Measurements from ENCODE around the gene WAS. TPM values are rescaled to one million over a fixed set of nuclear protein-coding genes. Genes with fewer than 3 reads are reported as not detected.
"Not testable (repeated sequence)": the region's sequence is repeated elsewhere in the genome, so short reads cannot be mapped to it uniquely, and the experiment has no call there.

WAS gene
- total RNA-seq, 4 donors from 2014 or later, result 1.4 to 4.8 (median 3.3) TPM

DNA sequence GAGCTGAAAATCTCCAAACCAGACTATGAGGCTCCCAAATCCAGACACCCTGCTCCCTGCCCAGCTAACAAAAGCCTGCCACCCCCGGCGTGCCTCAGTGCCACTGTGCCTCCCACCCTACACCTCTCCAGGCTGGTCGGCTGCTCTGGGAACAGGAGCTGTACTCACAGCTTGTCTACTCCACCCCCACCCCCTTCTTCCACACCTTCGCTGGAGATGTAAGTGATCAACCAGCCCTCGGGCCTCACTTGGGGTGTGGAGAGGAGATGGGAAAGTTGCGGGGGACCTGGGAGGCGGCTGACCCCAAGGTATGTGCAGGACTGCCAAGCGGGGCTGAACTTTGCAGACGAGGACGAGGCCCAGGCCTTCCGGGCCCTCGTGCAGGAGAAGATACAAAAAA lies 1.8 kb downstream of the WAS start:
- TF ChIP-seq POLR2A (IDR thresholded peaks at IDR 0.05), result no peak
- TF ChIP-seq, protein P1, sequence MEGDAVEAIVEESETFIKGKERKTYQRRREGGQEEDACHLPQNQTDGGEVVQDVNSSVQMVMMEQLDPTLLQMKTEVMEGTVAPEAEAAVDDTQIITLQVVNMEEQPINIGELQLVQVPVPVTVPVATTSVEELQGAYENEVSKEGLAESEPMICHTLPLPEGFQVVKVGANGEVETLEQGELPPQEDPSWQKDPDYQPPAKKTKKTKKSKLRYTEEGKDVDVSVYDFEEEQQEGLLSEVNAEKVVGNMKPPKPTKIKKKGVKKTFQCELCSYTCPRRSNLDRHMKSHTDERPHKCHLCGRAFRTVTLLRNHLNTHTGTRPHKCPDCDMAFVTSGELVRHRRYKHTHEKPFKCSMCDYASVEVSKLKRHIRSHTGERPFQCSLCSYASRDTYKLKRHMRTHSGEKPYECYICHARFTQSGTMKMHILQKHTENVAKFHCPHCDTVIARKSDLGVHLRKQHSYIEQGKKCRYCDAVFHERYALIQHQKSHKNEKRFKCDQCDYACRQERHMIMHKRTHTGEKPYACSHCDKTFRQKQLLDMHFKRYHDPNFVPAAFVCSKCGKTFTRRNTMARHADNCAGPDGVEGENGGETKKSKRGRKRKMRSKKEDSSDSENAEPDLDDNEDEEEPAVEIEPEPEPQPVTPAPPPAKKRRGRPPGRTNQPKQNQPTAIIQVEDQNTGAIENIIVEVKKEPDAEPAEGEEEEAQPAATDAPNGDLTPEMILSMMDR (IDR thresholded peaks at IDR 0.05), result no peak
- H3K36me3 ChIP-seq, result no peaks in the 10 kb centered on the region
- intact Hi-C loops (cut with DNase I), result no loop called here
- H3K27ac ChIP-seq, result no peak overlapping the region
- peaks cover 3% of the 10 kb centered on the region for H3K27me3 ChIP-seq
- WGBS, 2 donors, result 71 to 75% methylated on average over 8 to 11 of the region's 12 CpGs
- DNase-seq, result no peak
- no peaks in the 10 kb centered on the region for H3K4me1 ChIP-seq
- no peaks in the 10 kb centered on the region for H3K9me3 ChIP-seq
- no peak overlapping the region for H3K4me3 ChIP-seq (replicated peaks in 1 of 3)

DNA sequence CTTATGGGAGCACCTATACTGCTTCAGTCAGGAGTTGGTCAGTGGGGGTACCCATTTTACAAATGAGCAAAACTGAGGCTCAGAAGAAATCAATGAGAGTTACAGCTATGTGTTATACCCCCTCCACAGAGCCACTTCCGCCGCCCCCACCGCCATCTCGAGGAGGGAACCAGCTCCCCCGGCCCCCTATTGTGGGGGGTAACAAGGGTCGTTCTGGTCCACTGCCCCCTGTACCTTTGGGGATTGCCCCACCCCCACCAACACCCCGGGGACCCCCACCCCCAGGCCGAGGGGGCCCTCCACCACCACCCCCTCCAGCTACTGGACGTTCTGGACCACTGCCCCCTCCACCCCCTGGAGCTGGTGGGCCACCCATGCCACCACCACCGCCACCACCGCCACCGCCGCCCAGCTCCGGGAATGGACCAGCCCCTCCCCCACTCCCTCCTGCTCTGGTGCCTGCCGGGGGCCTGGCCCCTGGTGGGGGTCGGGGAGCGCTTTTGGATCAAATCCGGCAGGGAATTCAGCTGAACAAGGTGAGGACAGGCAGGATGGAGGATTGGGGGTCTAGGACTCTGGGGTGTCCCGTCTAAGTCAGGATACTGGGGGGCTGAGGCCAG lies 5.0 kb downstream of the WAS start:
- no peak for DNase-seq
- TF ChIP-seq, protein P1 (IDR thresholded peaks at IDR 0.05), result no peak
- no peak for TF ChIP-seq POLR2A (IDR thresholded peaks at IDR 0.05)
- Histone ChIP-seq H3K27me3 (peaks cover 3% of the 10 kb centered on the region), H3K4me3 (replicated peaks in 1 of 3) (no peak overlapping the region), H3K27ac (no peak overlapping the region), H3K36me3 (no peaks in the 10 kb centered on the region), H3K9me3 (no peaks in the 10 kb centered on the region), H3K4me1 (no peaks in the 10 kb centered on the region)
- WGBS, 2 donors, result 24 to 40% methylated on average over 1 to 2 of the region's 19 CpGs
- intact Hi-C loops (cut with DNase I), result no loop called here

DNA sequence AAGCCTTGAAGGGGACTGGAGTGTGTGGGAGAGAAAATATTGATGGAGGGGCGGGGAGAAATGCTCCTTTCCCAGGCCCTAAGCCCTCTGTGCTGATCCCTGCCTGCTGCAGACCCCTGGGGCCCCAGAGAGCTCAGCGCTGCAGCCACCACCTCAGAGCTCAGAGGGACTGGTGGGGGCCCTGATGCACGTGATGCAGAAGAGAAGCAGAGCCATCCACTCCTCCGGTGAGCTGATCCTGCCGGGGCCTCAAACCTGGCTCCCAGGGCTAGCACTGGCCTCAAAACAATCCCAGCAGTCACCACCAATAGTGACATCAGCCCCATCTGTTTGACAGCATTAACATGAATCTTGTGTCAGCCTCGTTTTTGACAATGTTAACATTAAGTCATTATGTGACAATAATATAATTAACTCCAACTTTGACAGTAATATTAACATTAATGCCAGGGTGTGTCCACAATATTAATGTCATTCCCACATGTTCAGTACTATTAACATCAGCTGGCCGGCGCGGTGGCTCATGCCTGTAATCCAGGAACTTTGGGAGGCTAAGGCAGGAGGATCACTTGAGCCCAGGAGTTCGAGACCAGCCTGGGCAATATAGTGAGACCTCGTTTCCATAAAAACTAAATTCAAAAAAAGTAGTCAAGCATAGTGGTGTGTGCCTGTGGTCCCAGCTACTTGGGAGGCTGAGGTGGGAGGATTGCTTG lies 5.8 kb downstream of the WAS start:
- TF ChIP-seq POLR2A (IDR thresholded peaks at IDR 0.05), result no peak
- TF ChIP-seq, protein P1 (IDR thresholded peaks at IDR 0.05), result no peak
- peaks cover 3% of the 10 kb centered on the region for H3K27me3 ChIP-seq
- intact Hi-C loops (cut with DNase I), result no loop called here
- no peak for DNase-seq
- no peaks in the 10 kb centered on the region for H3K9me3 ChIP-seq
- WGBS, 2 donors, result 75 to 79% methylated on average over 5 to 7 of the region's 11 CpGs
- H3K27ac ChIP-seq, result no peak overlapping the region
- no peaks in the 10 kb centered on the region for H3K36me3 ChIP-seq
- no peaks in the 10 kb centered on the region for H3K4me1 ChIP-seq
- no peak overlapping the region for H3K4me3 ChIP-seq (replicated peaks in 1 of 3)

DNA sequence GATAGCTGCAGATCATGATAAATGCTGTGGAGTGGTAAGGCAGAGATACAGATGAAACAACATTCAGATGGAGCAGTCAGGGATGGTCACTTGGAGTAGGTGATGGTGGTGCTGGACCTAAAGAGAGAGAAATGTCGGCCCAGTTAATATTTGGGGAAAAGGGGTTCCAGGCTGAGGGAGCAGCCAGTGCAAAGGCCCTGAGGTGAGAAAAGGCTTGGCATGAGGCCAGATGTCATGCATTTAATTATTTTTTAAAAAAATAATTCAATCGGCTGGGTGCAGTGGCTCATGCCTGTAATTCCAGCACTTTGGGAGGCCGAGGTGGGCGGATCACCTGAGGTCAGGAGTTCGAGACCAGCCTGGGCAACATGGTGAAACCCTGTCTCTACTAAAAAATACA lies 8.1 kb downstream of the WAS start:
- H3K27ac ChIP-seq; H3K36me3 ChIP-seq; H3K4me1 ChIP-seq; H3K4me3 ChIP-seq (replicated peaks in 1 of 3); H3K27me3 ChIP-seq; H3K9me3 ChIP-seq; DNase-seq; intact Hi-C loops (cut with DNase I): not testable (repeated sequence)
- WGBS, 2 donors, result 86 to 91% methylated on average over 5 of the region's 5 CpGs

DNA sequence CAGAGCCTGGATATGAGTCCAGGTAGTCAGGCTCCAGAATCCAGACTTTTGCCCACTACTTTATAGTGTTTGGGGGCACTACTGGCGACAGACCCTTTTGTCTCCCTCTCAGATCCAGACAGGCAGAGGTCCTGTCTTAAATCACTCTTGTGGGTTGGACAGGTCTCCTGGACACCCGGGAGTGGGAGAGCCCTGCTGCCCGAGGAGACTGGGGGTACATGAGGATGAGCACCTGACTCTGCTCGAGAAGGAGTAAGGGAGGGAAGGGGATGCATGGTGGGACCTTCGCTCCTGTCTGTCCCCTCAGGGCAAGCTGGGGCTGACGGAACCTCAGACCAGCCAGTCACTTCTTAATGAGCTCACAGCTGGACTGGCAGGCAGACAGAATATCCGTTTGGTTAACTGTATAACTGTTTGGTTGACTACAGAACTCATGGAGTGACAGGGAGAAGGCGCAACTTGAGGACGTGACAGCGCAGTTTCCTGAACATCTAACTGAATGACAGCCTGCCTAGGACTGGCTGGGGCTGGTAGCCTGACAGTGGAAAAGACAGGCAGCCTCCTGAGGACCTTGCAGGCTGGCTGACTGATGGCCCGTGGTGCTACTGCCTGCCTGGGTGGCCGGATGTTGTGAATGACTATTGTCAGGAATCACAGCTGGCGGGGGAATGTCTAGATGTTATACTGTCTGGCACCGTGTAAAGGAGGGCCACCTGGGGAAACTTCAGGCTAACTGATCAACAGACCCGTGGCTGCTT lies 11.4 kb downstream of the WAS start:
- Histone ChIP-seq H3K9me3 (no peaks in the 10 kb centered on the region), H3K36me3 (no peaks in the 10 kb centered on the region), H3K4me3 (replicated peaks in 1 of 3) (no peak overlapping the region), H3K27me3 (no peaks in the 10 kb centered on the region), H3K4me1 (no peaks in the 10 kb centered on the region), H3K27ac (no peak overlapping the region)
- TF ChIP-seq, protein P1 (IDR thresholded peaks at IDR 0.05), result no peak
- no peak for TF ChIP-seq POLR2A (IDR thresholded peaks at IDR 0.05)
- WGBS, 2 donors, result 48 to 53% methylated on average over 7 to 8 of the region's 15 CpGs
- intact Hi-C loops (cut with DNase I), result no loop called here
- no peak for DNase-seq
